PC-9 (cell line): ENCODE results near the gene LNP1.

Experiments
- EZH2 ChIP-seq: fragments of 200-600 bp; sonication (generic); IDR thresholded peaks from 2 replicates; pipeline ENCODE4 v1.8.0; 2017; ENCODE audit warnings: antibody characterized with exemption, low read depth
- TF ChIP-seq, protein P1 (sequence below): fragments of 200-600 bp; sonication (generic); conservative IDR thresholded peaks from 2 replicates; pipeline ENCODE4 v1.6.1; 2017; ENCODE audit warnings: mixed run types, antibody characterized with exemption, mild to moderate bottlenecking, moderate library complexity

- TF ChIP-seq, protein P1, sequence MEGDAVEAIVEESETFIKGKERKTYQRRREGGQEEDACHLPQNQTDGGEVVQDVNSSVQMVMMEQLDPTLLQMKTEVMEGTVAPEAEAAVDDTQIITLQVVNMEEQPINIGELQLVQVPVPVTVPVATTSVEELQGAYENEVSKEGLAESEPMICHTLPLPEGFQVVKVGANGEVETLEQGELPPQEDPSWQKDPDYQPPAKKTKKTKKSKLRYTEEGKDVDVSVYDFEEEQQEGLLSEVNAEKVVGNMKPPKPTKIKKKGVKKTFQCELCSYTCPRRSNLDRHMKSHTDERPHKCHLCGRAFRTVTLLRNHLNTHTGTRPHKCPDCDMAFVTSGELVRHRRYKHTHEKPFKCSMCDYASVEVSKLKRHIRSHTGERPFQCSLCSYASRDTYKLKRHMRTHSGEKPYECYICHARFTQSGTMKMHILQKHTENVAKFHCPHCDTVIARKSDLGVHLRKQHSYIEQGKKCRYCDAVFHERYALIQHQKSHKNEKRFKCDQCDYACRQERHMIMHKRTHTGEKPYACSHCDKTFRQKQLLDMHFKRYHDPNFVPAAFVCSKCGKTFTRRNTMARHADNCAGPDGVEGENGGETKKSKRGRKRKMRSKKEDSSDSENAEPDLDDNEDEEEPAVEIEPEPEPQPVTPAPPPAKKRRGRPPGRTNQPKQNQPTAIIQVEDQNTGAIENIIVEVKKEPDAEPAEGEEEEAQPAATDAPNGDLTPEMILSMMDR, result no peak
- TF ChIP-seq EZH2, result no peak
Observed at GRCh38 chr3:100423611-100424010, 22.3 kb downstream of the LNP1 start.
